Type B pancreatic cell (in vitro differentiated cells): ENCODE results near the gene CPE. TPM values are rescaled to one million over a fixed set of nuclear protein-coding genes. Genes with fewer than 3 reads are reported as not detected.

Source experiments
- DNase-seq: peaks from one replicate; pipeline ENCODE4 v3.0.0; 2021; ENCODE audit warnings: mixed read lengths; ENCODE audit not compliant: unreplicated experiment; ENCODE audit errors: extremely low spot score
- H3K27ac Mint-ChIP-seq: 2 replicates; pipeline ENCODE4 v1.8.0; 2021; ENCODE audit warnings: mild to moderate bottlenecking, mixed read lengths
- H3K27me3 Mint-ChIP-seq: 2 replicates; pipeline ENCODE4 v1.8.0; 2021; ENCODE audit warnings: mixed read lengths
- H3K36me3 Mint-ChIP-seq: 2 replicates; pipeline ENCODE4 v1.8.0; 2021; ENCODE audit warnings: mixed read lengths
- H3K4me1 Mint-ChIP-seq: one replicate; pipeline ENCODE4 v1.8.0; 2021; ENCODE audit warnings: mixed read lengths; ENCODE audit not compliant: unreplicated experiment
- H3K4me3 Mint-ChIP-seq: 2 replicates; pipeline ENCODE4 v1.8.0; 2021; ENCODE audit warnings: mild to moderate bottlenecking, mixed read lengths
- H3K9me3 Mint-ChIP-seq: 2 replicates; pipeline ENCODE4 v1.8.0; 2021; ENCODE audit warnings: mixed read lengths
- CTCF ChIP-seq: fragments of 200-600 bp; sonication (generic); conservative IDR thresholded peaks from 2 replicates; pipeline ENCODE4 v1.5.0; 2021; ENCODE audit warnings: antibody characterized with exemption, mild to moderate bottlenecking
- total RNA-seq: library from RNA; stranded (reverse); gene quantifications from 2 replicates; pipeline ENCODE4 v1.2.1, GENCODE V29; 2021; ENCODE audit warnings: low replicate concordance

CPE gene
- total RNA-seq, 1 donor from 2014 or later: 149 TPM

GRCh38 chr4:165462009-165462408 is 83.2 kb downstream of the CPE start:
- no peak for TF ChIP-seq CTCF
- no peaks in the 10 kb centered on the region for H3K36me3 Mint-ChIP-seq
- H3K4me3 Mint-ChIP-seq: no peak overlapping the region
- no peaks in the 10 kb centered on the region for H3K27me3 Mint-ChIP-seq
- no peak for DNase-seq
- no peaks in the 10 kb centered on the region for H3K9me3 Mint-ChIP-seq
- H3K27ac Mint-ChIP-seq: no peak overlapping the region
- peaks cover 37% of the 10 kb centered on the region for H3K4me1 Mint-ChIP-seq

- Mint-ChIP-seq H3K27me3 (no peaks in the 10 kb centered on the region), H3K36me3 (peaks cover 6% of the 10 kb centered on the region), H3K4me3 (no peak overlapping the region), H3K27ac (no peak overlapping the region), H3K9me3 (no peaks in the 10 kb centered on the region), H3K4me1 (peaks cover 21% of the 10 kb centered on the region)
- no peak for TF ChIP-seq CTCF
- no peak for DNase-seq
Measured at GRCh38 chr4:165464376-165464775, 85.6 kb downstream of the CPE start.

- H3K27me3 Mint-ChIP-seq: no peaks in the 10 kb centered on the region
- H3K9me3 Mint-ChIP-seq: no peaks in the 10 kb centered on the region
- no peak overlapping the region for H3K27ac Mint-ChIP-seq
- H3K4me3 Mint-ChIP-seq: no peak overlapping the region
- DNase-seq: no peak
- peaks cover 20% of the 10 kb centered on the region for H3K4me1 Mint-ChIP-seq
- TF ChIP-seq CTCF: peak; percentile 97
- H3K36me3 Mint-ChIP-seq: peaks cover 6% of the 10 kb centered on the region
Measured at GRCh38 chr4:165464813-165465381, 86.1 kb downstream of the CPE start.

- H3K9me3 Mint-ChIP-seq: peaks cover 7% of the 10 kb centered on the region
- no peak overlapping the region for H3K27ac Mint-ChIP-seq
- H3K4me3 Mint-ChIP-seq: no peak overlapping the region
- H3K27me3 Mint-ChIP-seq: no peaks in the 10 kb centered on the region
- TF ChIP-seq CTCF: no peak
- H3K4me1 Mint-ChIP-seq: no peaks in the 10 kb centered on the region
- peaks cover 21% of the 10 kb centered on the region for H3K36me3 Mint-ChIP-seq
- DNase-seq: no peak
Measured at GRCh38 chr4:165470009-165470408, 91.2 kb downstream of the CPE start.

- H3K9me3 Mint-ChIP-seq: peaks cover 16% of the 10 kb centered on the region
- TF ChIP-seq CTCF: no peak
- H3K4me3 Mint-ChIP-seq: no peak overlapping the region
- peaks cover 28% of the 10 kb centered on the region for H3K36me3 Mint-ChIP-seq
- H3K27me3 Mint-ChIP-seq: no peaks in the 10 kb centered on the region
- no peaks in the 10 kb centered on the region for H3K4me1 Mint-ChIP-seq
- no peak overlapping the region for H3K27ac Mint-ChIP-seq
- no peak for DNase-seq
Measured at GRCh38 chr4:165472943-165473676, 94.3 kb downstream of the CPE start.
